GM19043 (cell line): ENCODE measurements around the gene NACC2.
"Not testable (repeated sequence)": the region's sequence is repeated elsewhere in the genome, so short reads cannot be mapped to it uniquely, and the experiment has no call there.

Source experiments
- ATAC-seq: cut with Tn5 transposase; IDR thresholded peaks from one replicate; pipeline ENCODE4 v1.9.1; 2021; ENCODE audit warnings: low read depth; ENCODE audit not compliant: unreplicated experiment

NACC2 gene

GRCh38 chr9:136111190-136111589 is 16.1 kb upstream of the NACC2 start:
- no peak for ATAC-seq

GRCh38 chr9:136110082-136111061 is 15.3 kb upstream of the NACC2 start:
- no peak for ATAC-seq

- peak; percentile 71 for ATAC-seq
Measured at GRCh38 chr9:136109351-136110081, 14.4 kb upstream of the NACC2 start.

- no peak for ATAC-seq
Measured at GRCh38 chr9:136108648-136109266, 13.7 kb upstream of the NACC2 start.

- no peak for ATAC-seq
Measured at GRCh38 chr9:136107953-136108647, 13.0 kb upstream of the NACC2 start.

GRCh38 chr9:136107155-136107952 is 12.3 kb upstream of the NACC2 start:
- ATAC-seq, result no peak

- ATAC-seq, result no peak
Measured at GRCh38 chr9:136105398-136106135, 10.5 kb upstream of the NACC2 start.

- ATAC-seq, result no peak
Measured at GRCh38 chr9:136104916-136105315, 9.8 kb upstream of the NACC2 start.

- no peak for ATAC-seq
Measured at GRCh38 chr9:136104488-136104800, 9.4 kb upstream of the NACC2 start.

- no peak for ATAC-seq
Measured at GRCh38 chr9:136103651-136104487, 8.8 kb upstream of the NACC2 start.

- not testable (repeated sequence) for ATAC-seq
Measured at GRCh38 chr9:136101615-136102074, 6.6 kb upstream of the NACC2 start.

- no peak for ATAC-seq
Measured at GRCh38 chr9:136100700-136101614, 5.9 kb upstream of the NACC2 start.

GRCh38 chr9:136099542-136099941 is 4.5 kb upstream of the NACC2 start:
- ATAC-seq, result no peak

- no peak for ATAC-seq
Measured at GRCh38 chr9:136098844-136099243, 3.8 kb upstream of the NACC2 start.

GRCh38 chr9:136098210-136098609 is 3.1 kb upstream of the NACC2 start:
- ATAC-seq, result no peak

GRCh38 chr9:136096505-136097001 is 1.5 kb upstream of the NACC2 start:
- ATAC-seq, result no peak
